H9 (cell line): ENCODE results near the gene ATP6V0E1. TPM values are rescaled to one million over a fixed set of nuclear protein-coding genes. Genes with fewer than 3 reads are reported as not detected.

Experiments
- DNase-seq: peaks from one replicate; pipeline ENCODE4 v3.0.0-alpha.2; 2017
- H2AFZ ChIP-seq: one replicate; pipeline ENCODE4 v1.6.1; 2013; ENCODE audit warnings: mild to moderate bottlenecking, low read length, control low read depth, moderate library complexity
- H2AK5ac ChIP-seq: 2 replicates; pipeline ENCODE4 v1.6.1; 2013; ENCODE audit warnings: low read length, control low read depth, mixed read lengths; ENCODE audit not compliant: insufficient read length
- H2BK120ac ChIP-seq: one replicate; pipeline ENCODE4 v1.6.1; 2013; ENCODE audit warnings: low read depth, mild to moderate bottlenecking, low read length, control low read depth, inconsistent platforms; ENCODE audit not compliant: poor library complexity, severe bottlenecking
- H2BK12ac ChIP-seq: 2 replicates; pipeline ENCODE4 v1.6.1; 2013; ENCODE audit warnings: low read length, control low read depth, mixed read lengths, low read depth; ENCODE audit not compliant: insufficient read length
- H2BK15ac ChIP-seq: 2 replicates; pipeline ENCODE4 v1.6.1; 2013; ENCODE audit warnings: low read depth, low read length, control low read depth
- H2BK20ac ChIP-seq: one replicate; pipeline ENCODE4 v1.6.1; 2013; ENCODE audit warnings: low read depth, mild to moderate bottlenecking, low read length, control low read depth, inconsistent platforms; ENCODE audit not compliant: poor library complexity, severe bottlenecking
- H2BK5ac ChIP-seq: 2 replicates; pipeline ENCODE4 v1.6.1; 2013; ENCODE audit warnings: low read length, control low read depth, mixed read lengths; ENCODE audit not compliant: insufficient read length
- H3K14ac ChIP-seq: 2 replicates; pipeline ENCODE4 v1.6.1; 2013; ENCODE audit warnings: low read length, control low read depth; ENCODE audit not compliant: insufficient read depth
- H3K18ac ChIP-seq: 2 replicates; pipeline ENCODE4 v1.6.1; 2013; ENCODE audit warnings: low read depth, mild to moderate bottlenecking, mixed read lengths, low read length, control low read depth; ENCODE audit not compliant: insufficient read length
- H3K23ac ChIP-seq: 2 replicates; pipeline ENCODE4 v1.6.1; 2013; ENCODE audit warnings: low read length, control low read depth, mixed read lengths, low read depth; ENCODE audit not compliant: insufficient read length
- H3K23me2 ChIP-seq: 2 replicates; pipeline ENCODE4 v1.6.1; 2013; ENCODE audit warnings: low read depth, mild to moderate bottlenecking, mixed read lengths, low read length, control low read depth; ENCODE audit not compliant: insufficient read length, poor library complexity, severe bottlenecking
- H3K27ac ChIP-seq: 2 replicates; pipeline ENCODE4 v1.5.1; 2013; ENCODE audit warnings: low read length, control low read depth, mixed read lengths, low read depth; ENCODE audit not compliant: insufficient read length
- H3K27me3 ChIP-seq: 2 replicates; pipeline ENCODE4 v1.6.1; 2013; ENCODE audit warnings: low read length, control low read depth, inconsistent platforms; ENCODE audit not compliant: insufficient read depth
- H3K4ac ChIP-seq: 2 replicates; pipeline ENCODE4 v1.6.1; 2013; ENCODE audit warnings: low read depth, mild to moderate bottlenecking, control low read depth, inconsistent platforms, low read length, moderate library complexity
- H3K4me1 ChIP-seq: 2 replicates; pipeline ENCODE4 v1.6.1; 2013; ENCODE audit warnings: low read length, control low read depth, inconsistent platforms; ENCODE audit not compliant: insufficient read depth
- H3K4me2 ChIP-seq: 2 replicates; pipeline ENCODE4 v1.6.1; 2013; ENCODE audit warnings: low read length, control low read depth, mixed read lengths; ENCODE audit not compliant: insufficient read length, insufficient read depth
- H3K56ac ChIP-seq: 2 replicates; pipeline ENCODE4 v1.6.1; 2013; ENCODE audit warnings: low read depth, mild to moderate bottlenecking, mixed read lengths, low read length, control low read depth; ENCODE audit not compliant: insufficient read length
- H3K79me1 ChIP-seq: 2 replicates; pipeline ENCODE4 v1.6.1; 2013; ENCODE audit warnings: low read depth, mild to moderate bottlenecking, moderate library complexity, low read length, control low read depth, inconsistent platforms; ENCODE audit not compliant: insufficient read depth, poor library complexity, severe bottlenecking
- H3K79me2 ChIP-seq: 2 replicates; pipeline ENCODE4 v1.6.1; 2013; ENCODE audit warnings: low read length, control low read depth, inconsistent platforms; ENCODE audit not compliant: insufficient read depth
- H3K9ac ChIP-seq: 2 replicates; pipeline ENCODE4 v1.6.1; 2013; ENCODE audit warnings: low read length, control low read depth, mixed read lengths; ENCODE audit not compliant: insufficient read length; ENCODE audit errors: extremely low read depth
- H3K9me3 ChIP-seq: one replicate; pipeline ENCODE4 v1.6.1; 2013; ENCODE audit warnings: low read depth, low read length, inconsistent platforms; ENCODE audit not compliant: control insufficient read depth
- H3T11ph ChIP-seq: one replicate; pipeline ENCODE4 v1.6.1; 2013; ENCODE audit warnings: mild to moderate bottlenecking, low read length, control low read depth, inconsistent platforms
- H4K20me1 ChIP-seq: one replicate; pipeline ENCODE4 v1.6.1; 2013; ENCODE audit not compliant: control insufficient read depth, insufficient read length, insufficient read depth
- H4K5ac ChIP-seq: 2 replicates; pipeline ENCODE4 v1.6.1; 2013; ENCODE audit warnings: low read depth, mild to moderate bottlenecking, mixed read lengths, low read length, control low read depth; ENCODE audit not compliant: insufficient read length
- H4K8ac ChIP-seq: replicated peaks from 2 replicates; pipeline ENCODE4 v1.6.1; 2013; ENCODE audit warnings: low read length, control low read depth, mixed read lengths, low read depth; ENCODE audit not compliant: insufficient read length
- H4K91ac ChIP-seq: 2 replicates; pipeline ENCODE4 v1.6.1; 2013; ENCODE audit warnings: low read depth, mild to moderate bottlenecking, moderate library complexity, mixed read lengths, low read length, control low read depth; ENCODE audit not compliant: insufficient read length
- H3K27ac Mint-ChIP-seq, 3 experiments: 2 replicates in 2 of 3; 3 replicates in 1 of 3; pipeline ENCODE4 v1.8.0; 2020 to 2021; ENCODE audit warnings: mixed read lengths in 3 of 3, mild to moderate bottlenecking in 1 of 3, moderate library complexity in 1 of 3
- H3K27me3 Mint-ChIP-seq: 2 replicates; pipeline ENCODE4 v1.8.0; 2021; ENCODE audit warnings: low read depth, mild to moderate bottlenecking, moderate library complexity, mixed read lengths
- H3K36me3 Mint-ChIP-seq, 3 experiments: 2 replicates in 2 of 3; 3 replicates in 1 of 3; pipeline ENCODE4 v1.8.0; 2020 to 2021; ENCODE audit warnings: low read depth in 3 of 3, mixed read lengths in 3 of 3; ENCODE audit not compliant: insufficient read depth in 1 of 3
- H3K4me1 Mint-ChIP-seq, 2 experiments: 2 replicates each; pipeline ENCODE4 v1.8.0; 2020; ENCODE audit warnings: mixed read lengths in 2 of 2
- H3K4me3 Mint-ChIP-seq, 2 experiments: 2 replicates in 1 of 2; 3 replicates in 1 of 2; pipeline ENCODE4 v1.8.0; 2020 to 2021; ENCODE audit warnings: mild to moderate bottlenecking in 2 of 2, mixed read lengths in 2 of 2, moderate library complexity in 1 of 2
- H3K9me3 Mint-ChIP-seq, 2 experiments: 2 replicates in 1 of 2; 3 replicates in 1 of 2; pipeline ENCODE4 v1.8.0; 2020; ENCODE audit warnings: mild to moderate bottlenecking in 2 of 2, mixed read lengths in 2 of 2, moderate library complexity in 1 of 2
- WGBS: extraction: QIAGEN DNeasy Blood & Tissue Kit; methylation state at CpG from one replicate; pipeline ENCODE4 v1.1.7; 2013; ENCODE audit warnings: missing lambda C conversion rate, low lambda C conversion rate, mixed read lengths; ENCODE audit not compliant: insufficient read length; ENCODE audit errors: extremely low coverage; 5-methylcytosine and 5-hydroxymethylcytosine counted together
- total RNA-seq: library from RNA; stranded (reverse); gene quantifications from 2 replicates; pipeline ENCODE4 v1.2.1, GENCODE V29; 2021
- TF ChIP-seq, protein P1 (sequence below): fragments of 200-600 bp; sonication (generic); conservative IDR thresholded peaks from 3 replicates; pipeline ENCODE4 v1.8.0; 2021; ENCODE audit warnings: antibody characterized with exemption, mild to moderate bottlenecking

ATP6V0E1 gene
- total RNA-seq, 1 experiment from 2014 or later: 101 TPM

- Histone ChIP-seq H2BK12ac (no peak overlapping the region), H4K91ac (no peak overlapping the region), H2BK5ac (no peak overlapping the region), H4K20me1 (no peaks in the 10 kb centered on the region), H2BK15ac (no peak overlapping the region), H3K14ac (no peak overlapping the region), H3K9ac (no peak overlapping the region), H2BK20ac (no peak overlapping the region), H2AFZ (no peak overlapping the region), H4K5ac (no peak overlapping the region), H2AK5ac (no peak overlapping the region), H3K79me2 (peaks cover 2% of the 10 kb centered on the region; the same call in 1 of the 2 replicates), H2BK120ac (no peak overlapping the region), H3K4ac (no peak overlapping the region), H3K23ac (no peak overlapping the region), H3K18ac (no peak overlapping the region), H3K4me1 (no peaks in the 10 kb centered on the region), H3K27me3 (no peaks in the 10 kb centered on the region), H3K79me1 (peaks cover 4% of the 10 kb centered on the region), H3K23me2 (no peaks in the 10 kb centered on the region), H3K56ac (no peak overlapping the region), H3T11ph (no peak overlapping the region), H4K8ac (no peak overlapping the region), H3K9me3 (no peaks in the 10 kb centered on the region), H3K27ac (no peak overlapping the region), H3K4me2 (no peak overlapping the region)
- DNase-seq: no peak
- WGBS: no CpG with 5 or more reads among the region's 7 CpGs
- Mint-ChIP-seq H3K9me3 (no peaks in the 10 kb centered on the region), H3K36me3 (peaks cover 3 to 12% (median 4%) of the 10 kb centered on the region in 3 experiments; a peak in 4 of 7 replicates), H3K27ac (no peak overlapping the region), H3K4me3 (no peak overlapping the region), H3K4me1 (no peaks in the 10 kb centered on the region), H3K27me3 (no peaks in the 10 kb centered on the region)
- TF ChIP-seq, protein P1, sequence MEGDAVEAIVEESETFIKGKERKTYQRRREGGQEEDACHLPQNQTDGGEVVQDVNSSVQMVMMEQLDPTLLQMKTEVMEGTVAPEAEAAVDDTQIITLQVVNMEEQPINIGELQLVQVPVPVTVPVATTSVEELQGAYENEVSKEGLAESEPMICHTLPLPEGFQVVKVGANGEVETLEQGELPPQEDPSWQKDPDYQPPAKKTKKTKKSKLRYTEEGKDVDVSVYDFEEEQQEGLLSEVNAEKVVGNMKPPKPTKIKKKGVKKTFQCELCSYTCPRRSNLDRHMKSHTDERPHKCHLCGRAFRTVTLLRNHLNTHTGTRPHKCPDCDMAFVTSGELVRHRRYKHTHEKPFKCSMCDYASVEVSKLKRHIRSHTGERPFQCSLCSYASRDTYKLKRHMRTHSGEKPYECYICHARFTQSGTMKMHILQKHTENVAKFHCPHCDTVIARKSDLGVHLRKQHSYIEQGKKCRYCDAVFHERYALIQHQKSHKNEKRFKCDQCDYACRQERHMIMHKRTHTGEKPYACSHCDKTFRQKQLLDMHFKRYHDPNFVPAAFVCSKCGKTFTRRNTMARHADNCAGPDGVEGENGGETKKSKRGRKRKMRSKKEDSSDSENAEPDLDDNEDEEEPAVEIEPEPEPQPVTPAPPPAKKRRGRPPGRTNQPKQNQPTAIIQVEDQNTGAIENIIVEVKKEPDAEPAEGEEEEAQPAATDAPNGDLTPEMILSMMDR: no peak
Observed at GRCh38 chr5:173027905-173028304, 44.3 kb downstream of the ATP6V0E1 start.
